ENCODE measurements around the gene MYLK.

DNA sequence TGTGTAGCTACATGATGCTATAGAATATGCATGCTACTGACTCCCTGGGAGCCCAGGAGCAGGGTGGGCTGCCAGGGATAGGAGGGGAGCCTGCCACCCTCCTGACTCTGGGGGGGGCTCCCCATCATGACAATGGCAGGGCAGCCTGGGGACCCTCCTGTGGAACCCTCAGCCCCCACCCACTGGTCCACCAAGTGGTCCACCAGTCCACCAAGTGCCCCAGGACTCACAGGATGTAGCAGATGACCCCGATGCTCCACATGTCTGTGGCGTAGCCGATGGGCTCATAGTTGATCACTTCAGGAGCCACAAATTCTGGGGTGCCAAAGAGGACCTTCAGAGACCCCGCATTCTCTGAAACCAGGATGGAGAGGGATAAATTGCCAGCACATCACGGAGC lies 246.3 kb downstream of the MYLK start:
- TF ChIP-seq, protein P1, sequence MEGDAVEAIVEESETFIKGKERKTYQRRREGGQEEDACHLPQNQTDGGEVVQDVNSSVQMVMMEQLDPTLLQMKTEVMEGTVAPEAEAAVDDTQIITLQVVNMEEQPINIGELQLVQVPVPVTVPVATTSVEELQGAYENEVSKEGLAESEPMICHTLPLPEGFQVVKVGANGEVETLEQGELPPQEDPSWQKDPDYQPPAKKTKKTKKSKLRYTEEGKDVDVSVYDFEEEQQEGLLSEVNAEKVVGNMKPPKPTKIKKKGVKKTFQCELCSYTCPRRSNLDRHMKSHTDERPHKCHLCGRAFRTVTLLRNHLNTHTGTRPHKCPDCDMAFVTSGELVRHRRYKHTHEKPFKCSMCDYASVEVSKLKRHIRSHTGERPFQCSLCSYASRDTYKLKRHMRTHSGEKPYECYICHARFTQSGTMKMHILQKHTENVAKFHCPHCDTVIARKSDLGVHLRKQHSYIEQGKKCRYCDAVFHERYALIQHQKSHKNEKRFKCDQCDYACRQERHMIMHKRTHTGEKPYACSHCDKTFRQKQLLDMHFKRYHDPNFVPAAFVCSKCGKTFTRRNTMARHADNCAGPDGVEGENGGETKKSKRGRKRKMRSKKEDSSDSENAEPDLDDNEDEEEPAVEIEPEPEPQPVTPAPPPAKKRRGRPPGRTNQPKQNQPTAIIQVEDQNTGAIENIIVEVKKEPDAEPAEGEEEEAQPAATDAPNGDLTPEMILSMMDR (IDR thresholded peaks at IDR 0.05; ENCODE audit: insufficient read depth, low read length): no peak
- TF ChIP-seq POLR2AphosphoS5 (IDR thresholded peaks at IDR 0.05; ENCODE audit: low read depth) (no peak), GABPA (IDR thresholded peaks at IDR 0.05; ENCODE audit: low read depth) (no peak), SPI1 (IDR thresholded peaks at IDR 0.05; ENCODE audit: borderline replicate concordance, low read depth) (no peak)
- TF ChIP-seq, protein P2, sequence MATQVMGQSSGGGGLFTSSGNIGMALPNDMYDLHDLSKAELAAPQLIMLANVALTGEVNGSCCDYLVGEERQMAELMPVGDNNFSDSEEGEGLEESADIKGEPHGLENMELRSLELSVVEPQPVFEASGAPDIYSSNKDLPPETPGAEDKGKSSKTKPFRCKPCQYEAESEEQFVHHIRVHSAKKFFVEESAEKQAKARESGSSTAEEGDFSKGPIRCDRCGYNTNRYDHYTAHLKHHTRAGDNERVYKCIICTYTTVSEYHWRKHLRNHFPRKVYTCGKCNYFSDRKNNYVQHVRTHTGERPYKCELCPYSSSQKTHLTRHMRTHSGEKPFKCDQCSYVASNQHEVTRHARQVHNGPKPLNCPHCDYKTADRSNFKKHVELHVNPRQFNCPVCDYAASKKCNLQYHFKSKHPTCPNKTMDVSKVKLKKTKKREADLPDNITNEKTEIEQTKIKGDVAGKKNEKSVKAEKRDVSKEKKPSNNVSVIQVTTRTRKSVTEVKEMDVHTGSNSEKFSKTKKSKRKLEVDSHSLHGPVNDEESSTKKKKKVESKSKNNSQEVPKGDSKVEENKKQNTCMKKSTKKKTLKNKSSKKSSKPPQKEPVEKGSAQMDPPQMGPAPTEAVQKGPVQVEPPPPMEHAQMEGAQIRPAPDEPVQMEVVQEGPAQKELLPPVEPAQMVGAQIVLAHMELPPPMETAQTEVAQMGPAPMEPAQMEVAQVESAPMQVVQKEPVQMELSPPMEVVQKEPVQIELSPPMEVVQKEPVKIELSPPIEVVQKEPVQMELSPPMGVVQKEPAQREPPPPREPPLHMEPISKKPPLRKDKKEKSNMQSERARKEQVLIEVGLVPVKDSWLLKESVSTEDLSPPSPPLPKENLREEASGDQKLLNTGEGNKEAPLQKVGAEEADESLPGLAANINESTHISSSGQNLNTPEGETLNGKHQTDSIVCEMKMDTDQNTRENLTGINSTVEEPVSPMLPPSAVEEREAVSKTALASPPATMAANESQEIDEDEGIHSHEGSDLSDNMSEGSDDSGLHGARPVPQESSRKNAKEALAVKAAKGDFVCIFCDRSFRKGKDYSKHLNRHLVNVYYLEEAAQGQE (IDR thresholded peaks at IDR 0.05; ENCODE audit: insufficient replicate concordance, low read depth): no peak

Measured in HL-60 (cell line).